ENCODE data around the gene MMAB. TPM values are rescaled to one million over a fixed set of nuclear protein-coding genes. Genes with fewer than 3 reads are reported as not detected.

Gene MMAB
- total RNA-seq, 1 donor from 2014 or later, result 70.2 TPM

GRCh38 chr12:109560867-109561710 is 12.2 kb downstream of the MMAB start:
- no peak for DNase-seq (ENCODE audit: low read depth)

DNA sequence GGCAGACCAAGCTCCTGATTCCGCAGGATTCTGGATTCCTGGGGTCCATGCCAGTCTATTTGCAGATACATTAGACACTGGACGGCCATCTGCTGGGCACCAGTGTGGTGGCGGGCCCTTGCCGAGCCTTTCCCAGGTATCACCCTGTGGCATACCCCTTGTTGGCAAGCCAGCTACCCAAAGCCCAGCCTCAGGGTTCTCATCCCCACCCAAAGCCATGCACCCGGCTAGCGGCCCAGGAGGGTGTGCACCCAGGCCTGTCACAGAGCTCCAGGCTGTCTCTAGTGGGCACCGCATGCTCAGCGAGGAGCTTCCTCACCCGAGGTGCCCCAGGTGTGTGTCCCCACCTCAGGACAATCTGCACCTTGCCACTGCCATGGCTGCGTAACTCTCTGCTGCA is 13.7 kb downstream of the MMAB start:
- DNase-seq (ENCODE audit: low read depth), result no peak

DNA sequence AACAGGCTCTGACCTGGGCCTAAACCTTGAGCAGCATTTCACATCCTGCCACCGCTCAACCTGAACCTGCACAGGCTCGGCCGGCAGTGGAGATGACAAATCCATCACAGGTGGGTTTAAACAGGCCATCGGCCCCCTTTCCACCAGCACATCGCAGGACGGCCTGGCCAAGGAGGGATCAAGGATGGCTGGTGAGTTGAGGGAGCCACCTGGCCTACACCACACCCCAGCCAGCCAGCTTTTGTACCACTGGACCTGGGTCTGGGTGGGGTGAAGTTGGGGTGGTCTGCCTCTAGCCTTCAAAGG is 14.2 kb downstream of the MMAB start:
- DNase-seq (ENCODE audit: low read depth), result no peak

GRCh38 chr12:109558374-109559199 is 14.7 kb downstream of the MMAB start:
- DNase-seq (ENCODE audit: low read depth), result no peak

GRCh38 chr12:109557805-109558204 is 15.5 kb downstream of the MMAB start:
- no peak for DNase-seq (ENCODE audit: low read depth)

- no peak for DNase-seq (ENCODE audit: low read depth)
These were observed 16.1 kb downstream of the MMAB start for GRCh38 chr12:109557200-109557599.

GRCh38 chr12:109555431-109556315 is 17.6 kb downstream of the MMAB start:
- no peak for DNase-seq (ENCODE audit: low read depth)

GRCh38 chr12:109554761-109555160 is 18.5 kb downstream of the MMAB start:
- DNase-seq (ENCODE audit: low read depth), result no peak

- no peak for DNase-seq (ENCODE audit: low read depth)
These were observed 19.3 kb downstream of the MMAB start for GRCh38 chr12:109553906-109554500.

DNA sequence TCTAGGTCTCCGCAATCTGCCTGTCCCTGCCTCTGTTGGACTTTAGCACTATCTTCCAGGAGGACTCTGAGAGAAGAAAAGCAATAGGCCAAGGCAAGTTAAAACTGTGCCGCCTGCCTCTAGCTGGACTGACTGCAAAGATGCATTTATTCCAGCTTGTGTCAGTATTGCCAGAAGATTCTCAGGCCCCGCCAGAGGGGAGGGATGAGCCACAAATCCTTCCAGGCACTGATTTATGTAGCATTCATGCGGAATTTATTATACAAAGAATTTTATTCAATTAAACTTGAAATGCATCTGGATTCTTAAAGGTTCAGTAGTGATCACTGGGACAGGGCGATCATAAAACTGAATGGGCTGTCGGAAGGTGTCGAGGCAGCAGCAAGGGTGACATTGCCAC is 19.8 kb downstream of the MMAB start:
- no peak for DNase-seq (ENCODE audit: low read depth)

GRCh38 chr12:109552971-109553370 is 20.3 kb downstream of the MMAB start:
- no peak for DNase-seq (ENCODE audit: low read depth)

DNA sequence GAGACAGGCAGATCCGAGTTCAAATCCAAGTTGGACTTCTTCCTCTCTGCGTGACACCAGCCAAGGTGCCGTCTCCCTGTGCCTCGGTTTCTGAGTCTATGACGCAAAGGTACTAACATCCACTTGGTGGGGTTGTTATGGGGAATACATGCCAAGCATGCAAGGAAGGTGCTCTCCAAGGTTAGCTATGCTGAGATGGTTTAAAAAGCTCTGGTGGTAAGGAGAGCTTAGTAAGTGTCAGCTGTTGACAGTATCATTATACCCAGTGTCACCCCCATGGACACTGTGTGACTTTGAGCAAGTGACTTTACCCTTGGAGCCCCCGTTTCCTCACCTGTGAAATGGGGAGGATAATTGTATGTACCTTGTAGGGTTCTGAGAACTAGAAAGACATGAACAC is 22.2 kb downstream of the MMAB start:
- no peak for DNase-seq (ENCODE audit: low read depth)

DNA sequence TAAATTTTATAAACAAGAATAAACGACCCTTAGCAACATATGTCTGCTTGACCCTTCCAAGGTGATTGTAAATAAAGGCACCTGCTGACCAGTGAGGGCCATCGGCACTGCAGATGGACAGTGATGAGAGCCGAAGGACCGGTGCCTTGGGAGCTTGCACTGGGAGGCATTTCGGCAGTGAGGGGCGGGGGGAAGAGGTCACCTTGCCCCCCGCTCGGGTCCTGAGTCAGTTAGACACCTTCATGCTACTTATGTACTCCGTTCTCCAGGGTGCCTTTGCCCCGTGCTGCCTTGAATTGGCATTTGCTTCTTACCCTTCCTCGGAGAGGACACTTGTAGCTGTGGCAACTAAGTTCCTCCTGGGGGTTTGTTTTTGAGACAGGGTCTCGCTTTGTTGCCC is 23.0 kb downstream of the MMAB start:
- no peak for DNase-seq (ENCODE audit: low read depth)

DNA sequence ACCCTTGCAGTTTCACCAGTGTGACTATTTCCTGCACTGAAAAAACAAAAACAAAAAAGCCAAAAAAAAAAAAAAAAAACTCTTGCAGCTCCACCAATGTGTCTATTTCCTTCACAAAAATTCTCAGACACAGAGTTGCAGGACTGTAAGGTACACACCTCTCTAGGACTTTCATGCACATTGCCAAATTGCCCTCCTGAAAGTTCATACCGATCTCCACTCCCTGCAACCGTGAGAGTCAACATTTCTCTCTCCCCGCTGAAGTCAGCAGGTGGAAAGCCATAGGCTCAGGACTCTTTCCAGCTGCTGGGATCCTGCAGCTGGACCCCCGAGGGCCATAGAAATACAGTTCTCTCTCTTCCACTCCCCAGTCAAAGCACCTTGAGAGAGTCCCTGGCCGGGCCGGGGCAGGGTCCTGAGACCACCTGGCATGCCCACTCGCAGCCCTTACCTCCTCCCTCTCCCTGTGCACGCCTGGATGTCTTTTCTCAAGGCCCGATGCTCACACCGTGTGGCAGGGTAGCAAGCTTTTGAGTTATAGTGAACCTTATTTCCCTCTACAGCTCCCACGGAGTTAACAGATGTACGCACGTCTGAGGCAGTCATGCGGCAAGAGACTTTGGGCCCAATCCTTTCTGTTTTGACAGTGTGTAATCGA is 23.6 kb downstream of the MMAB start:
- DNase-seq (ENCODE audit: low read depth), result no peak

DNA sequence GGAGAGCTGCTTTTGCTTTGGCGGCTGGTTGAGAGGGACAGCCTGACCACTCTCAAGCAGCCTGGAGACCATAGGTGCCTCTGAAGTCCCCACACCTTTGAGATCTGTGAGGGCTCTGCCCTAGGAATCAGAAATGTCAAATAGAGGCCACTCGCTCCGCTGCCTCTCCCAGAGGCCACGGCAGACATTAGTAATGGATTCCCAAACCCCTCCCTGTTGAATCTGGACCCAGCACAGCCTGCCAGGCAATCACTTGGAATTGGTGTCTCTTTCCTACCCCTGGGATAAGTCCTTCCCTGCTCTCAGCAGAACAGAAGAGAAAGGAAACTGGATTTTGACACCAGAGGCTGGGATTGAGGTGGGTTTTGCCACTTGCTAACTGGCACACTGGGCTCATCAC is 25.0 kb downstream of the MMAB start:
- no peak for DNase-seq (ENCODE audit: low read depth)

GRCh38 chr12:109547286-109547685 is 26.0 kb downstream of the MMAB start:
- DNase-seq (ENCODE audit: low read depth), result no peak

DNA sequence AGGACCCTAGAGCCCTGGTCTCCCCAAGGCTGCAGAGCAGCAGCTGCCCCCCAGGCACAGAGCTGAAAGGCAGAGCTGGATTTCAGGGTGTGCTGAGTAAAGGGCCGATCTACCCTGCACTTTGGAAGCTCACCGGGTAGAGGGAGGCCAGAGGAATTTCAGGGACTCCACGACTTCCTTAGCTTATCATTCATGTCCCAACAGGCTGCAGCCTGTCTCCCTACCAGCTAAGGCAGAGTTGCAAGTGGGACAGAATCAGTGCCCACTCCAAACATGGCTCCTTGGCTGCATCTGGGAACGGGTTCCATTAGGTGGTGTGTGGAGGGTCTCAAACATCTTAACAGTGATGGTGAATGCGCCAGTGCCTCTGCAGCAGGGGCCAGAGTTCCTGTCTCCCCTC is 27.5 kb downstream of the MMAB start:
- DNase-seq (ENCODE audit: low read depth), result no peak

GRCh38 chr12:109544955-109545531 is 28.3 kb downstream of the MMAB start:
- DNase-seq (ENCODE audit: low read depth), result peak; percentile 56

GRCh38 chr12:109542876-109543275 is 30.4 kb downstream of the MMAB start:
- DNase-seq (ENCODE audit: low read depth), result peak; percentile 78

GRCh38 chr12:109542014-109542413 is 31.3 kb downstream of the MMAB start:
- DNase-seq (ENCODE audit: low read depth), result no peak

DNA sequence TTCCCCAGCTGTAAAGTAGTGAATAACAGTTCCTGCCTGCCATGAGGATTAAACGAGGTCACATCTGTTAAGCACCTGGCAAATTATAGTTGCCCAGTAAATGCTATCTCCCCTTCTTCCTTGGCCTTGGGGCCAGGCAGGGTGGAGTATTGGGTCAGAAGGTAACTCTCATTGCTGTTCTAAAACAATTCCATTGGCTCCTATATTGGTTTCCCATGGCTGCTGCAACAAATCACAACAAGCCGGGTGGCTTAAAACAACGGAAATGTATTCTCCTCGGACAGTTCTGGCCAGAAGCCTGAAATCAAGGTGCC is 31.9 kb downstream of the MMAB start:
- no peak for DNase-seq (ENCODE audit: low read depth)

Measured in myocyte (in vitro differentiated cells).